Type B pancreatic cell (in vitro differentiated cells): ENCODE measurements around the gene EPB42. TPM values are rescaled to one million over a fixed set of nuclear protein-coding genes. Genes with fewer than 3 reads are reported as not detected.
"Not testable (repeated sequence)": the region's sequence is repeated elsewhere in the genome, so short reads cannot be mapped to it uniquely, and the experiment has no call there.

Experiments
- DNase-seq: peaks from one replicate; pipeline ENCODE4 v3.0.0; 2021; ENCODE audit warnings: mixed read lengths; ENCODE audit not compliant: unreplicated experiment; ENCODE audit errors: extremely low spot score
- H3K27ac Mint-ChIP-seq: 2 replicates; pipeline ENCODE4 v1.8.0; 2021; ENCODE audit warnings: mild to moderate bottlenecking, mixed read lengths
- H3K27me3 Mint-ChIP-seq: 2 replicates; pipeline ENCODE4 v1.8.0; 2021; ENCODE audit warnings: mixed read lengths
- H3K36me3 Mint-ChIP-seq: 2 replicates; pipeline ENCODE4 v1.8.0; 2021; ENCODE audit warnings: mixed read lengths
- H3K4me1 Mint-ChIP-seq: one replicate; pipeline ENCODE4 v1.8.0; 2021; ENCODE audit warnings: mixed read lengths; ENCODE audit not compliant: unreplicated experiment
- H3K4me3 Mint-ChIP-seq: 2 replicates; pipeline ENCODE4 v1.8.0; 2021; ENCODE audit warnings: mild to moderate bottlenecking, mixed read lengths
- H3K9me3 Mint-ChIP-seq: 2 replicates; pipeline ENCODE4 v1.8.0; 2021; ENCODE audit warnings: mixed read lengths
- total RNA-seq: library from RNA; stranded (reverse); gene quantifications from 2 replicates; pipeline ENCODE4 v1.2.1, GENCODE V29; 2021; ENCODE audit warnings: low replicate concordance
- TF ChIP-seq, protein P1 (sequence below): fragments of 200-600 bp; sonication (generic); conservative IDR thresholded peaks from 2 replicates; pipeline ENCODE4 v1.5.0; 2021; ENCODE audit warnings: antibody characterized with exemption, mild to moderate bottlenecking

EPB42 gene
- total RNA-seq, 1 donor from 2014 or later, result not detected

DNA sequence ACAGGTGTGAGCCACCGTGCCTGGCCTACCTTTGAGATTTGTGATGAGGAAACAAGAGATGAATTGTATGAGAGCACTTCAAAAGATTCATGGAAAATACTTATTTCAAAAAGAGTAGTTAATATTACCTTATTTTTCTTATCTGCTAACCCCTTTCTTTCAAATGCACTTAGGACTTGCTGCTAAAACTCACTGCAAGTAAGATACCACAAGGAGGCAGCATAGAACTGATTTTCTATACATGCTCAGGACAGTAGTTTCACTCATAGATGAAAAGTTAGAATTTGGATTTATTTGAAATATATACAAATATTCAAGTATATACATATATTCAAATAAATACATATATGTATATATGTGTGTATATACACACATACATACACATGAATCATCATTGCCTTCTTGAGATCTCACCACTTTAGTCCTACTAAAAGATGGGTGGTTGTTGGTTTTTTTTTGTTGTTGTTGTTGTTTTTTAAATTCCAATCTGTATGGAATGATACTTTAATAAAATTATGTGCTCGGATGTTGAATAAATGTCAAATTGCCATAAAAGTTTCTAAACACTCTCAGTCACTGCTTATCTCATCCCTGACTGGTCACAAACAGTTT lies 33.2 kb downstream of the EPB42 start:
- peak overlapping the region; percentile 79 for H3K4me3 Mint-ChIP-seq
- no peaks in the 10 kb centered on the region for H3K27me3 Mint-ChIP-seq
- no peak for DNase-seq

DNA sequence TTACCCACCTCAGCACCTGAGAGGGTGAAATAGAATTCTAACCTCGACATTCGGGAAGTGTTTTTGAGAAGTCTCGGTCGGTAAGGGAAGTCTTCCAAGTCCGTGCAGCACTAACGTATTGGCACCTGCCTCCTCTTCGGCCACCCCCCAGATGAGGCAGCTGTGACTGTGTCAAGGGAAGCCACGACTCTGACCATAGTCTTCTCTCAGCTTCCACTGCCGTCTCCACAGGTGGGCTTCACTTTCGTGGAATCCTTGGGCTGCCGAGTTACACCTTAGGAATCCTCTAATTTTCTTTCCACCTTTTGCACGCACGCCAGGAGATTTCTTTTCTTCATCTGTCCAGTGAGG lies 34.8 kb downstream of the EPB42 start:
- Mint-ChIP-seq H3K9me3 (no peaks in the 10 kb centered on the region), H3K27ac (peak overlapping the region; percentile 90), H3K4me1 (peaks cover 4% of the 10 kb centered on the region), H3K36me3 (peaks cover 10% of the 10 kb centered on the region), H3K27me3 (no peaks in the 10 kb centered on the region), H3K4me3 (peak overlapping the region; percentile 95)
- no peak for DNase-seq
- TF ChIP-seq, protein P1, sequence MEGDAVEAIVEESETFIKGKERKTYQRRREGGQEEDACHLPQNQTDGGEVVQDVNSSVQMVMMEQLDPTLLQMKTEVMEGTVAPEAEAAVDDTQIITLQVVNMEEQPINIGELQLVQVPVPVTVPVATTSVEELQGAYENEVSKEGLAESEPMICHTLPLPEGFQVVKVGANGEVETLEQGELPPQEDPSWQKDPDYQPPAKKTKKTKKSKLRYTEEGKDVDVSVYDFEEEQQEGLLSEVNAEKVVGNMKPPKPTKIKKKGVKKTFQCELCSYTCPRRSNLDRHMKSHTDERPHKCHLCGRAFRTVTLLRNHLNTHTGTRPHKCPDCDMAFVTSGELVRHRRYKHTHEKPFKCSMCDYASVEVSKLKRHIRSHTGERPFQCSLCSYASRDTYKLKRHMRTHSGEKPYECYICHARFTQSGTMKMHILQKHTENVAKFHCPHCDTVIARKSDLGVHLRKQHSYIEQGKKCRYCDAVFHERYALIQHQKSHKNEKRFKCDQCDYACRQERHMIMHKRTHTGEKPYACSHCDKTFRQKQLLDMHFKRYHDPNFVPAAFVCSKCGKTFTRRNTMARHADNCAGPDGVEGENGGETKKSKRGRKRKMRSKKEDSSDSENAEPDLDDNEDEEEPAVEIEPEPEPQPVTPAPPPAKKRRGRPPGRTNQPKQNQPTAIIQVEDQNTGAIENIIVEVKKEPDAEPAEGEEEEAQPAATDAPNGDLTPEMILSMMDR, result peak; percentile 16

More for the DNA sequence above, 33.2 kb downstream of the EPB42 start:
- Mint-ChIP-seq H3K4me1 (peaks cover 4% of the 10 kb centered on the region), H3K36me3 (peaks cover 14% of the 10 kb centered on the region), H3K9me3 (no peaks in the 10 kb centered on the region), H3K27ac (peak overlapping the region; percentile 59)
- TF ChIP-seq, protein P1, result peak; percentile 78

DNA sequence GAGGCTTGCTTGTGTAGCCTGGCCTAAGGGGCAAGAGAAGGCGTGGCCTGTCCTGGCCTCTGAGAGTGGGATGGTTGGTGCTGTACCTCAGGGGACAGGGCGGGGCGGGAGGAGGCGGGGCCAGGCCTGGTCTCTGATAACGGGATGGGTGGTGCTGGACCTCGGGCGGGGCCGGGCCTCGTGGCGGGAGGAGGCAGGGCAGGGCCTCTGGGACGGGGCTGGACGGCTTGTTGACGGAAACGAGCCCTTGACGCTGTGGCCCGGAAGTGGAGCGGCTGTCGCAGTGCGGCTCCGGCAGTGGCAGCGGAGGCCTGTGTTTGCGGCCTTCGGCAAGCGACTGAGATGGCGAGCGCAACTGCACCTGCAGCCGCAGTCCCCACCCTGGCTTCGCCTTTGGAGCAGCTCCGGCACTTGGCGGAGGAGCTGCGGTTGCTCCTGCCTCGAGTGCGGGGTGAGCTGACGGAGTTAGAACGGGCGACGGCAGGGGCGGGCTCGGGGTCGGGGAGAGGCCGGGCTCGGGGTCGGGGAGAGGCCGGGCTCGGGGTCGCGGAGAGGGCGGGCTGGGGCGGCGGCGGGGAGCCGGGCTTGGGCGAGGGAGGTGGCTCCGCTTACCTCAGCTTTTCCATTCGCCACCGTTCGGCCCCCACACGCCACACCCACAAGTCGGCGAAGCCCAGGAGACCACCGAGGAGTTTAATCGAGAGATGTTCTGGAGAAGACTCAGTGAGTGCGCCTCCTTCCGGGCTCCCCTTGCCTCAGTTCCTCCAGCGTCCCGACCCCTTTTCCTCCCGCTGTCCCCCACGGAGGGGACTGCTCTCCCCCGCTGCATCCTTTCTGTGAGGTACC lies 35.4 kb downstream of the EPB42 start, which contains the start of gene CCNDBP1:
Gene CCNDBP1 (plus strand): TSS at position 247 of the 846 bp plus-strand sequence. CDS start 96 bp downstream, at position 343.
- Mint-ChIP-seq H3K27ac (peak within 1 kb of the TSS; percentile 90), H3K27me3 (no peaks in the 10 kb centered on the region), H3K9me3 (no peaks in the 10 kb centered on the region), H3K4me1 (peaks cover 4% of the 10 kb centered on the region), H3K4me3 (peak within 1 kb of the TSS; percentile 95), H3K36me3 (peaks cover 7% of the 10 kb centered on the region)
- DNase-seq, result peak; percentile 88
- TF ChIP-seq, protein P1, result peak; percentile 66

DNA sequence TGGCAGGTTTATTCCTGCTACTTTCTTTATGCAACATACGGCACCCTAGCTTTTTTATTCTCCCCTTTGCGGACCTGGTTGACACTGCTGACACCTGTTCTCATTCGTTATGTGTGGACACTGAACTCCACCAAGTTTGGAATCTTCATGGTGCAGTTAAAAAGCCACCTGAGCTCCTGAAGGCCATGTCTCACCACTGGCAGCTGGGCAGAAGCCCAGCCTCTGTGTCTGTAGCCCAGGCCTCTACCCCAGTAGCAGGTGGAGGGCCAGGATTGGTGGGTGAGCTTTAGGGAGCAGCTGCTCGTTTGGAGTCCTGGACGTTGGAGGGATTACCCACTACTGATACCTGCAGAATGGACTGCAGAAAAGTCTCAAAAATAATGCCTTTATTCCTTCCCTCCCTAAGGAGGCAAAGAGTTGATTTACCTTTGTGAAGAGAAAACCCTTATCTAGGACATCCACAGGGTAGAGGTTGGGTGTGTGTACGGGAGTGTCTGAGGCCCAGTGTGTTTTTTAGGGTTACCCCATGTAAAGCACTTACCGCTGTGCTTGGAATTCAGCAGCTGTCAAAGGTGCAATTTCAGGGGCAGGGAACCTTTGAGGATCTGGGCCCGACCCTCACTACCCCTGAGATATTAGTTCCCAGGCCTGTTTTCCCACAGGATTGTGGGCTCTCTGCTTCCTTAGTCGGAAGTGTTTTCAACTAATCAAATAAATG lies 36.3 kb downstream of the EPB42 start:
- H3K36me3 Mint-ChIP-seq, result peaks cover 6% of the 10 kb centered on the region
- H3K27me3 Mint-ChIP-seq, result no peaks in the 10 kb centered on the region
- H3K4me3 Mint-ChIP-seq, result peak overlapping the region; percentile 95
- TF ChIP-seq, protein P1, result no peak
- H3K27ac Mint-ChIP-seq, result peak overlapping the region; percentile 90
- peaks cover 4% of the 10 kb centered on the region for H3K4me1 Mint-ChIP-seq
- DNase-seq, result no peak
- no peaks in the 10 kb centered on the region for H3K9me3 Mint-ChIP-seq

DNA sequence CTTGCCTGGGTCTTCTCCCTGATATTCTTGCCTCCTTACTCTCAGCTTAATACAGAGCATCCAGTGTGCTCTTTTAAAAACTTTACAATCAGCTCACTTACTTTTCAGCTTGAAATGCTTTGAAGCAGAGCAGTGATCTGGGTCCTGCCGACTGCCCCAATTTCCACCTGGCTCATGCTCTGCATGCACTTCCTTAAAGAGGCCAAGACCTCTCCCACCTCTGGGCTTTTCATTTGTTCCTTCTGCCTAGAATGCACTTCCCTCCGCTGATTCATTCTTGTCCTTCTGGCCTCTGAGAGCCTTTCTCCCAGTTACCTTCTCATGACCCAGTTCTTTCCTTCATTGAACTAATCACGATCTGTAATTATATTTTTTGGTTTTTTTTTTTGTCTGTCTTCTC lies 37.5 kb downstream of the EPB42 start:
- H3K4me1 Mint-ChIP-seq, result peaks cover 4% of the 10 kb centered on the region
- no peaks in the 10 kb centered on the region for H3K9me3 Mint-ChIP-seq
- TF ChIP-seq, protein P1, result no peak
- peaks cover 3% of the 10 kb centered on the region for H3K36me3 Mint-ChIP-seq
- no peaks in the 10 kb centered on the region for H3K27me3 Mint-ChIP-seq
- no peak overlapping the region for H3K4me3 Mint-ChIP-seq
- H3K27ac Mint-ChIP-seq, result no peak overlapping the region
- DNase-seq, result no peak

DNA sequence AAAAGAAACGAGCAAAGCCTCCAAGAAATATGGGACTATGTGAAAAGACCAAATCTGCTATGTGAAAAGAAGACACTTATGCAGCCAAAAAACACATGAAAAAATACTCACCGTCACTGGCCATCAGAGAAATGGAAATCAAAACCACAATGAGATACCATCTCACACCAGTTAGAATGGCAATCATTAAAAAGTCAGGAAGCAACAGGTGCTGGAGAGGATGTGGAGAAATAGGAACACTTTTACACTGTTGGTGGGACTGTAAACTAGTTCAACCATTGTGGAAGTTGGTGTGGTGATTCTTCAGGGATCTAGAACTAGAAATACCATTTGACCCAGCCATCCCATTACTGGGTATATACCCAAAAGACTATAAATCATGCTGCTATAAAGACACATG lies 43.7 kb downstream of the EPB42 start:
- not testable (repeated sequence) for H3K4me1 Mint-ChIP-seq, H3K27ac Mint-ChIP-seq, H3K4me3 Mint-ChIP-seq, DNase-seq, H3K27me3 Mint-ChIP-seq, H3K9me3 Mint-ChIP-seq
- H3K36me3 Mint-ChIP-seq, result peaks cover 19% of the 10 kb centered on the region

DNA sequence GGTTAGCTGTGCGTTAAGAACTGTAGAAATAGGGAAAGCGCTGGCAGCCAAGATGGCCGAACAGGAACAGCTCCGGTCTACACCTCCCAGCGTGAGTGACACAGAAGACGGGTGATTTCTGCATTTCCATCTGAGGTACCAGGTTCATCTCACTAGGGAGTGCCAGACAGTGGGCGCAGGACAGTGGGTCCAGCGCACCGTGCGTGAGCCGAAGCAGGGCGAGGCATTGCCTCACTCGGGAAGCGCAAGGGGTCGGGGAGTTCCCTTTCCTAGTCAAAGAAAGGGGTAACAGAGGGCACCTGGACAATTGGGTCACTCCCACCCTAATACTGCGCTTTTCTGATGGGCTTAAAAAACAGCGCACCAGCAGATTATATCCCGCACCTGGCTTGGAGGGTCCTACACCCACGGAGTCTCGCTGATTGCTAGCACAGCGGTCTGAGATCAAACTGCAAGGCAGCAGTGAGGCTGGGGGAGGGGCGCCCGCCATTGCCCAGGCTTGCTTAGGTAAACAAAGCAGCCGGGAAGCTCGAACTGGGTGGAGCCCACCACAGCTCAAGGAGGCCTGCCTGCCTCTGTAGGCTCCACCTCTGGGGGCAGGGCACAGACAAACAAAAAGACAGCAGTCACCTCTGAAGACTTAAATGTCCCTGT lies 45.0 kb downstream of the EPB42 start:
- not testable (repeated sequence) for DNase-seq, H3K9me3 Mint-ChIP-seq, H3K4me1 Mint-ChIP-seq, H3K27ac Mint-ChIP-seq, H3K4me3 Mint-ChIP-seq, H3K27me3 Mint-ChIP-seq
- peaks cover 20% of the 10 kb centered on the region for H3K36me3 Mint-ChIP-seq
